SK-N-SH treated with all-trans-retinoic acid at 6 μM for 48 hours (cell line): ENCODE measurements around the gene ZP3.

Source experiments
- ATAC-seq: fragments of 200-7000 bp; cut with Tn5 transposase; 3 replicates; pipeline ENCODE4 v1.9.1; 2020; ENCODE audit warnings: mild to moderate bottlenecking, moderate library complexity
- CSDC2 ChIP-seq: fragments of 250-450 bp; sonication (Bioruptor Pico); IDR thresholded peaks from 2 replicates; pipeline ENCODE4 v1.5.0; 2020; ENCODE audit warnings: mild to moderate bottlenecking, moderate library complexity
- ESRRG ChIP-seq: fragments of 250-450 bp; sonication (Bioruptor Pico); IDR thresholded peaks from 2 replicates; pipeline ENCODE4 v1.6.1; 2021; ENCODE audit warnings: mild to moderate bottlenecking
- GLIS3 ChIP-seq: fragments of 250-450 bp; sonication (Bioruptor Pico); IDR thresholded peaks from 2 replicates; pipeline ENCODE4 v1.5.0; 2020; ENCODE audit warnings: mild to moderate bottlenecking, moderate library complexity
- ISL1 ChIP-seq: fragments of 250-450 bp; sonication (Bioruptor Pico); IDR thresholded peaks from 2 replicates; pipeline ENCODE4 v2.1.2; 2022; ENCODE audit warnings: mild to moderate bottlenecking, moderate library complexity
- PPARA ChIP-seq: fragments of 250-450 bp; sonication (Bioruptor Pico); IDR thresholded peaks from 2 replicates; pipeline ENCODE4 v1.5.0; 2020; ENCODE audit warnings: mild to moderate bottlenecking, borderline replicate concordance
- RARB ChIP-seq: fragments of 250-450 bp; sonication (Bioruptor Pico); IDR thresholded peaks from 2 replicates; pipeline ENCODE4 v1.8.0; 2021; ENCODE audit warnings: mild to moderate bottlenecking, moderate library complexity
- SNAI2 ChIP-seq: fragments of 250-450 bp; sonication (Bioruptor Pico); IDR thresholded peaks from 2 replicates; pipeline ENCODE4 v1.5.0; 2020; ENCODE audit warnings: mild to moderate bottlenecking, moderate library complexity
- TCF4 ChIP-seq: fragments of 250-450 bp; sonication (Bioruptor Pico); IDR thresholded peaks from 2 replicates; pipeline ENCODE4 v1.8.0; 2021; ENCODE audit warnings: mild to moderate bottlenecking, moderate library complexity, borderline replicate concordance
- TOX ChIP-seq: fragments of 250-450 bp; sonication (Bioruptor Pico); IDR thresholded peaks from 2 replicates; pipeline ENCODE4 v1.8.0; 2021; ENCODE audit warnings: mild to moderate bottlenecking, moderate library complexity, borderline replicate concordance
- ZC3H10 ChIP-seq: fragments of 250-450 bp; sonication (Bioruptor Pico); IDR thresholded peaks from 2 replicates; pipeline ENCODE4 v1.5.1; 2021; ENCODE audit warnings: mild to moderate bottlenecking, moderate library complexity
- ZFP3 ChIP-seq: fragments of 250-450 bp; sonication (Bioruptor Pico); IDR thresholded peaks from 2 replicates; pipeline ENCODE4 v1.5.0; 2020; ENCODE audit warnings: mild to moderate bottlenecking, moderate library complexity
- ZFP30 ChIP-seq: fragments of 450-650 bp; formaldehyde crosslinking; IDR thresholded peaks from 2 replicates; pipeline ENCODE4 v1.5.0; 2022; ENCODE audit warnings: mild to moderate bottlenecking, moderate library complexity
- ZNF8 ChIP-seq: fragments of 450-650 bp; formaldehyde crosslinking; IDR thresholded peaks from 2 replicates; pipeline ENCODE4 v1.5.0; 2020; ENCODE audit warnings: mild to moderate bottlenecking, moderate library complexity
- TF ChIP-seq, protein P1 (sequence below): fragments of 250-450 bp; sonication (Bioruptor Pico); IDR thresholded peaks from 2 replicates; pipeline ENCODE4 v1.5.1; 2021; ENCODE audit warnings: mild to moderate bottlenecking, moderate library complexity
- TF ChIP-seq, protein P2 (sequence below): fragments of 250-450 bp; sonication (Bioruptor Pico); IDR thresholded peaks from 2 replicates; pipeline ENCODE4 v1.5.1; 2020; ENCODE audit warnings: low read depth, mild to moderate bottlenecking, moderate library complexity
- TF ChIP-seq, protein P3 (sequence below): fragments of 250-450 bp; sonication (Bioruptor Pico); IDR thresholded peaks from 2 replicates; pipeline ENCODE4 v1.5.0; 2020; ENCODE audit warnings: mild to moderate bottlenecking, moderate library complexity
- TF ChIP-seq, protein P4 (sequence below): fragments of 250-450 bp; sonication (Bioruptor Pico); IDR thresholded peaks from 2 replicates; pipeline ENCODE4 v1.8.0; 2020; ENCODE audit warnings: mild to moderate bottlenecking, moderate library complexity, borderline replicate concordance
- TF ChIP-seq, protein P5 (sequence below): fragments of 250-450 bp; sonication (Bioruptor Pico); IDR thresholded peaks from 2 replicates; pipeline ENCODE4 v1.8.0; 2021; ENCODE audit warnings: low read depth, mild to moderate bottlenecking, moderate library complexity, borderline replicate concordance

Gene ZP3

DNA sequence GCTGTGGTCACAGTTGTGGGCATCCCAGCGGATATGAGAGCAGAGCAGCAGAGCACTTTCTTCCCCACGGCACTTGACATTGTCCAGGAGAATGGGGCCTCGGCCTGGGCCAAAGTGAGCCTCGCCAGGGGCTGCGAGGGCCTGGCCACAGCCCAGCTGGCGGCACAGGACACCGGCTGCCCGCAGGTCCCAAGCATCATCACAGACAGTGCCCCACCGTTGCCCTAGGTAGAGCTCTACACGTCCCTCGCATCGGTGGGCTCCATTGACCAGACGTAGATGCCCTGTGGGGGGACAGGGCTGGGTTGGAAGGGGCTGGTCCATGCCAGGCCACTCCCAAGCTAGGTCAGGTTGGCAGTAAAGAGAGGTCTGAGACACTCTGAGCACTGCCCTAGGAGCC, 34.7 kb upstream of the ZP3 start:
- ATAC-seq: no peak

GRCh38 chr7:76392531-76393115, 32.1 kb upstream of the ZP3 start:
- no peak for ATAC-seq
- TF ChIP-seq, protein P1, sequence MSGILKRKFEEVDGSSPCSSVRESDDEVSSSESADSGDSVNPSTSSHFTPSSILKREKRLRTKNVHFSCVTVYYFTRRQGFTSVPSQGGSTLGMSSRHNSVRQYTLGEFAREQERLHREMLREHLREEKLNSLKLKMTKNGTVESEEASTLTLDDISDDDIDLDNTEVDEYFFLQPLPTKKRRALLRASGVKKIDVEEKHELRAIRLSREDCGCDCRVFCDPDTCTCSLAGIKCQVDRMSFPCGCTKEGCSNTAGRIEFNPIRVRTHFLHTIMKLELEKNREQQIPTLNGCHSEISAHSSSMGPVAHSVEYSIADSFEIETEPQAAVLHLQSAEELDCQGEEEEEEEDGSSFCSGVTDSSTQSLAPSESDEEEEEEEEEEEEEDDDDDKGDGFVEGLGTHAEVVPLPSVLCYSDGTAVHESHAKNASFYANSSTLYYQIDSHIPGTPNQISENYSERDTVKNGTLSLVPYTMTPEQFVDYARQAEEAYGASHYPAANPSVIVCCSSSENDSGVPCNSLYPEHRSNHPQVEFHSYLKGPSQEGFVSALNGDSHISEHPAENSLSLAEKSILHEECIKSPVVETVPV: no peak
- TF ChIP-seq SNAI2 (CRISPR knock-in tag): no peak
- TF ChIP-seq ZC3H10 (CRISPR knock-in tag): no peak
- no peak for TF ChIP-seq ESRRG (CRISPR knock-in tag)
- TF ChIP-seq, protein P2, sequence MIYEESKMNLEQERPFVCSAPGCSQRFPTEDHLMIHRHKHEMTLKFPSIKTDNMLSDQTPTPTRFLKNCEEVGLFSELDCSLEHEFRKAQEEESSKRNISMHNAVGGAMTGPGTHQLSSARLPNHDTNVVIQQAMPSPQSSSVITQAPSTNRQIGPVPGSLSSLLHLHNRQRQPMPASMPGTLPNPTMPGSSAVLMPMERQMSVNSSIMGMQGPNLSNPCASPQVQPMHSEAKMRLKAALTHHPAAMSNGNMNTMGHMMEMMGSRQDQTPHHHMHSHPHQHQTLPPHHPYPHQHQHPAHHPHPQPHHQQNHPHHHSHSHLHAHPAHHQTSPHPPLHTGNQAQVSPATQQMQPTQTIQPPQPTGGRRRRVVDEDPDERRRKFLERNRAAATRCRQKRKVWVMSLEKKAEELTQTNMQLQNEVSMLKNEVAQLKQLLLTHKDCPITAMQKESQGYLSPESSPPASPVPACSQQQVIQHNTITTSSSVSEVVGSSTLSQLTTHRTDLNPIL (CRISPR knock-in tag): no peak
- TF ChIP-seq PPARA (CRISPR knock-in tag): no peak
- TF ChIP-seq, all 23 proteins: peak for 0

More for the DNA sequence above, 34.7 kb upstream of the ZP3 start:
- TF ChIP-seq, protein P2 (CRISPR knock-in tag): no peak
- no peak for TF ChIP-seq TCF4
- no peak for TF ChIP-seq GLIS3 (CRISPR knock-in tag)
- no peak for TF ChIP-seq ESRRG (CRISPR knock-in tag)
- TF ChIP-seq ZFP30 (CRISPR knock-in tag): no peak
- no peak for TF ChIP-seq ZFP3 (CRISPR knock-in tag)
- no peak for TF ChIP-seq ZNF8
- TF ChIP-seq, protein P1: no peak
- no peak for TF ChIP-seq TOX (CRISPR knock-in tag)
- TF ChIP-seq, all 23 proteins: peak for 0

DNA sequence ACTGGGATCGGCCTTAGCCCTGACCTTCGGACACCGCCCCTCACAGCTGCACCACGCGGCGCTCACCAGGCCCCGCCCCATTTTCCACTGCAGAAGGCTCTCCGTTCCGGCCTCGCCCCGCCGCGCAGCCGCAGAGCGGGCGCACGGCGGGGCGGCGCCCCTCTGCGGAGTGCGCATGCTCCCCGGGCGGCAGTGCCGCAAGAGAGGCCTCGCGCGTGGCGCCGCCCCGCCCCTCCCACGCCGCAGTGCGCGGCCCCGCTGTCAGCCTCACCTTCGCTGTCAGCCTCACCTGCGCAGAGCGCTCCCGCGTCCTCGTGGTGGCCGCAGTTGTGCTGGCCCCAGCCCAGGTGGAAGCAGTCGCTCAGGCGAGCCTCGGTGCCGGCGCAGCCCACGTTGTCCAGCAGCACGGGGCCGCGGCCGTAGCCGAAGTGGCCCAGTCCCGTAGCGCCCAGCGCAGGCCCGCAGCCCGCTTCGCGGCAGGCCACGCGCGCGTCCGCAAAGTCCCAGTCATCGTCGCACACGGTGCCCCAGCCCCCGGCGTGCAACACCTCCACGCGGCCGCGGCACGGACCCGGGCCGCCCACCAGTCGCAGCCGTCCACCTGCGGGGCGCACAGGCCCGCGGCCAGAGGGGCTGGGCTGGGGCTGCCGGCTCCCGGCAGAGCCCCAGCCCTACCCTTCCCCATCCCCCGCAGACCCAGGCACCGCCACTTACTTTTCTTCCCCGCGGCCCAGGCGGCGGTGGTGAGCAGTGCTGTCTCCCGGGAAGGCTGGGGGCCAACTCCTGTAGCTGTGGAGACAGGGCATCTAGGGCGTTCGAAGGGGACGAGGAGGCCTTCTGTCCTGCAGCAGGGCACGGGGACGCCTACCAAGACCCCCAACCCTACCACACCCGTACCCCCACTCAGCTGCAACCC, 31.4 kb upstream of the ZP3 start:
- peak; percentile 86 for ATAC-seq
- peak; percentile 69; the same call in 1 of the 2 replicates for TF ChIP-seq ZFP3 (CRISPR knock-in tag)
- no peak for TF ChIP-seq ZC3H10 (CRISPR knock-in tag)
- TF ChIP-seq ZNF8: no peak
- TF ChIP-seq CSDC2: peak; percentile 83; the same call in 1 of the 2 replicates
- no peak for TF ChIP-seq ESRRG (CRISPR knock-in tag)
- TF ChIP-seq PPARA (CRISPR knock-in tag): no peak
- TF ChIP-seq, protein P3, sequence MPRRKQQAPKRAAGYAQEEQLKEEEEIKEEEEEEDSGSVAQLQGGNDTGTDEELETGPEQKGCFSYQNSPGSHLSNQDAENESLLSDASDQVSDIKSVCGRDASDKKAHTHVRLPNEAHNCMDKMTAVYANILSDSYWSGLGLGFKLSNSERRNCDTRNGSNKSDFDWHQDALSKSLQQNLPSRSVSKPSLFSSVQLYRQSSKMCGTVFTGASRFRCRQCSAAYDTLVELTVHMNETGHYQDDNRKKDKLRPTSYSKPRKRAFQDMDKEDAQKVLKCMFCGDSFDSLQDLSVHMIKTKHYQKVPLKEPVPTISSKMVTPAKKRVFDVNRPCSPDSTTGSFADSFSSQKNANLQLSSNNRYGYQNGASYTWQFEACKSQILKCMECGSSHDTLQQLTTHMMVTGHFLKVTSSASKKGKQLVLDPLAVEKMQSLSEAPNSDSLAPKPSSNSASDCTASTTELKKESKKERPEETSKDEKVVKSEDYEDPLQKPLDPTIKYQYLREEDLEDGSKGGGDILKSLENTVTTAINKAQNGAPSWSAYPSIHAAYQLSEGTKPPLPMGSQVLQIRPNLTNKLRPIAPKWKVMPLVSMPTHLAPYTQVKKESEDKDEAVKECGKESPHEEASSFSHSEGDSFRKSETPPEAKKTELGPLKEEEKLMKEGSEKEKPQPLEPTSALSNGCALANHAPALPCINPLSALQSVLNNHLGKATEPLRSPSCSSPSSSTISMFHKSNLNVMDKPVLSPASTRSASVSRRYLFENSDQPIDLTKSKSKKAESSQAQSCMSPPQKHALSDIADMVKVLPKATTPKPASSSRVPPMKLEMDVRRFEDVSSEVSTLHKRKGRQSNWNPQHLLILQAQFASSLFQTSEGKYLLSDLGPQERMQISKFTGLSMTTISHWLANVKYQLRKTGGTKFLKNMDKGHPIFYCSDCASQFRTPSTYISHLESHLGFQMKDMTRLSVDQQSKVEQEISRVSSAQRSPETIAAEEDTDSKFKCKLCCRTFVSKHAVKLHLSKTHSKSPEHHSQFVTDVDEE (CRISPR knock-in tag): peak; percentile 58; the same call in 1 of the 2 replicates

- no peak for ATAC-seq
- no peak for TF ChIP-seq ZC3H10 (CRISPR knock-in tag)
- no peak for TF ChIP-seq ISL1
- TF ChIP-seq, protein P4, sequence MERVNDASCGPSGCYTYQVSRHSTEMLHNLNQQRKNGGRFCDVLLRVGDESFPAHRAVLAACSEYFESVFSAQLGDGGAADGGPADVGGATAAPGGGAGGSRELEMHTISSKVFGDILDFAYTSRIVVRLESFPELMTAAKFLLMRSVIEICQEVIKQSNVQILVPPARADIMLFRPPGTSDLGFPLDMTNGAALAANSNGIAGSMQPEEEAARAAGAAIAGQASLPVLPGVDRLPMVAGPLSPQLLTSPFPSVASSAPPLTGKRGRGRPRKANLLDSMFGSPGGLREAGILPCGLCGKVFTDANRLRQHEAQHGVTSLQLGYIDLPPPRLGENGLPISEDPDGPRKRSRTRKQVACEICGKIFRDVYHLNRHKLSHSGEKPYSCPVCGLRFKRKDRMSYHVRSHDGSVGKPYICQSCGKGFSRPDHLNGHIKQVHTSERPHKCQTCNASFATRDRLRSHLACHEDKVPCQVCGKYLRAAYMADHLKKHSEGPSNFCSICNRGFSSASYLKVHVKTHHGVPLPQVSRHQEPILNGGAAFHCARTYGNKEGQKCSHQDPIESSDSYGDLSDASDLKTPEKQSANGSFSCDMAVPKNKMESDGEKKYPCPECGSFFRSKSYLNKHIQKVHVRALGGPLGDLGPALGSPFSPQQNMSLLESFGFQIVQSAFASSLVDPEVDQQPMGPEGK (CRISPR knock-in tag): no peak
- TF ChIP-seq, protein P3 (CRISPR knock-in tag): no peak
- no peak for TF ChIP-seq RARB (CRISPR knock-in tag)
- TF ChIP-seq TCF4: no peak
- TF ChIP-seq ZNF8: no peak
- TF ChIP-seq, protein P5, sequence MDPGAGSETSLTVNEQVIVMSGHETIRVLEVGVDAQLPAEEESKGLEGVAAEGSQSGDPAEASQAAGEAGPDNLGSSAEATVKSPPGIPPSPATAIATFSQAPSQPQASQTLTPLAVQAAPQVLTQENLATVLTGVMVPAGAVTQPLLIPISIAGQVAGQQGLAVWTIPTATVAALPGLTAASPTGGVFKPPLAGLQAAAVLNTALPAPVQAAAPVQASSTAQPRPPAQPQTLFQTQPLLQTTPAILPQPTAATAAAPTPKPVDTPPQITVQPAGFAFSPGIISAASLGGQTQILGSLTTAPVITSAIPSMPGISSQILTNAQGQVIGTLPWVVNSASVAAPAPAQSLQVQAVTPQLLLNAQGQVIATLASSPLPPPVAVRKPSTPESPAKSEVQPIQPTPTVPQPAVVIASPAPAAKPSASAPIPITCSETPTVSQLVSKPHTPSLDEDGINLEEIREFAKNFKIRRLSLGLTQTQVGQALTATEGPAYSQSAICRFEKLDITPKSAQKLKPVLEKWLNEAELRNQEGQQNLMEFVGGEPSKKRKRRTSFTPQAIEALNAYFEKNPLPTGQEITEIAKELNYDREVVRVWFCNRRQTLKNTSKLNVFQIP (CRISPR knock-in tag): no peak
Measured at GRCh38 chr7:76394957-76395356, 29.8 kb upstream of the ZP3 start.
